NCI-H446 treated with DMSO at 0.1 percent for 48 hours (cell line): ENCODE results near the gene LETM1.
"Not testable (repeated sequence)": the region's sequence is repeated elsewhere in the genome, so short reads cannot be mapped to it uniquely, and the experiment has no call there.

ENCODE experiments used
- DNase-seq: peaks from one replicate; lab custom pipeline; 2025; lab: John Stamatoyannopoulos, UW

The LETM1 gene

GRCh38 chr4:1851575-1852410, 4.2 kb downstream of the LETM1 start:
- no peak for DNase-seq

DNA sequence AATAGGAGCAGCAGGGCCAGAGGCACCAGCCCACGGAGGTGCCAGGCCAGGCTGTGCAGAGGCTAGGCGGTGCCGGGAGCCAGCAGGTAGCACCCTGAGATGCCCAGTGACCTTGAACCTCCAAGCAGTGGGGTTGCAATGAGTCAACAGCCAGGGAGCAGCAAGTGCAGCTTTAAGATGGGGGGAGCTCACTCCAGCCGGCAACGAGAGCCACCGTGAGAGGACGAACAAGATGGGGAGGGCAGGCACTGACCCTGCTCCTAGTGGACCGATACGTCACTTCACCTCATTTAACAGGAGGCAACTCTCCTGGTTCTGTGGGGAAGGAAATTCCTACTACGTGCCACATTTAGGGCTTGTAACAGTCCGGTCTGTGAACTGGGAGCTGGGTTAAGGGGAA, 4.8 kb downstream of the LETM1 start:
- no peak for DNase-seq

GRCh38 chr4:1850276-1850675, 5.7 kb downstream of the LETM1 start:
- DNase-seq = no peak

- no peak for DNase-seq
These were observed 9.4 kb downstream of the LETM1 start for GRCh38 chr4:1846580-1846979.

- not testable (repeated sequence) for DNase-seq
These were observed 11.3 kb downstream of the LETM1 start for GRCh38 chr4:1844618-1845017.

DNA sequence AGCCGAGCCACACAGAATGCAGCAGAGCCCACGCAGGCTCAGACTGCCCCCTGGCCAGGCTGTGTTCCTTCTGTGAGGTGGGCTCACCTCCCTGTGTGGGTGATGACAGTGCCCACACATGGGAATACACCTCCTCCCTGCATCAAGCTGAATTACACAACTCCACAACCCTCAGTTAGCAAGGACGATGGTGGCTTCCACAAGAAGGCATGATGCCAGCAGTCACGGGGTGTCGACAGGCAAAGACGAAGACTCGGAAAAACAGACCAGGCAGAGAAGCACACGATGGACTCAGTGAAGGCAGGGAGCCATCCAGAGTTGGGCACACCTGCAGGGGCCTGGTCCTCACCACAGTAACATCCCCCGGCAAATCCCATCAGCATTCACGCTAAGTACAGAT, 12.1 kb downstream of the LETM1 start:
- DNase-seq = no peak

DNA sequence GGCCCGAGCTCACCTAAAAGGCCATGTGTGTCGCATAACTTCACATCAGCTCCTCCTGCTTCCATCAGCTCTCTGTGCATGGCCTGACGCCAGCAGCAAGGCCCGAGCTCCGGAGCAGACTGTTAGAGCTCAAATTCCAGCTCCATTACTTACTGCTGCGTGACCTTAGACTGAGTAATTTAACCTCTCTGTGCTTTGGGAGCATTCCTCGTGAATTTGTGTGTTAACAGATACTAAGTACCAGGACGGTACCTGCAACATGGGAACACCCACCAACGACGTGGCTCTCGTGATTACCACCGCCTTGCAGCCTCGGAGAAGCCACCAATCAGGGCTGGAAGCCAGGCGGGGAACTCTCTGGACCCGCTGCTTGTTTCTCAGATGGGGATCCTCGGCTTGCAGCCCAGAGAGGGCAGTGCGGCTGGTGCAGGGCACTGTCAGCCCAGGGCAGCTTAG, 12.9 kb downstream of the LETM1 start:
- DNase-seq = no peak

DNA sequence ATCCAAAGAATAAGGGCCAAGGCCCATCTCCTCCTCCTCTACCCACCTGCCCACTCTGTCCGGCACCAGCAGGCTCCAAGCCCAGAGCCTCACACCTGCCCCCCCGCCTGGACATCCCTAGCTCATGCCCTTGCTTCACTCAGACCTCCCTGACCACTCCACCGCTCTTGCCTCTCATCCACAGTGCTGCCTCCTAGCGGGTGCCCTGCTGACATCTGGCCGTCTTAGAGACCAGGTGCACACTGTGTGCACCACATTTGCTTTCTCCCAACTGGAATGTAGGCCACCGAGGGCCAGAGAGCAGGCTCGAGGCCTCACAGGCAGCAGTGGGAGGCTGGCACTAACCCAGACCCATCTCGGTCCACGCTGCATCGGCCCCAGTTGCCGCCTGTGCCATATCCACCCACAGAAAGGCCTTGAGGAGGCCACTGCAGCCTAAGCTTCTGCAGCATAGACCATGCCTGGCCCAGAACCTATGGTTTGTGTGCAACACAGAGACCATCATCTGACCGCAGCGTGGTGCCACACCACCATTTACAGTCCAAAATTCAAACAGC, 13.5 kb downstream of the LETM1 start:
- DNase-seq = no peak

- no peak for DNase-seq
These were observed 14.1 kb downstream of the LETM1 start for GRCh38 chr4:1841887-1842210.

- no peak for DNase-seq
These were observed 14.6 kb downstream of the LETM1 start for GRCh38 chr4:1841201-1841886.

DNA sequence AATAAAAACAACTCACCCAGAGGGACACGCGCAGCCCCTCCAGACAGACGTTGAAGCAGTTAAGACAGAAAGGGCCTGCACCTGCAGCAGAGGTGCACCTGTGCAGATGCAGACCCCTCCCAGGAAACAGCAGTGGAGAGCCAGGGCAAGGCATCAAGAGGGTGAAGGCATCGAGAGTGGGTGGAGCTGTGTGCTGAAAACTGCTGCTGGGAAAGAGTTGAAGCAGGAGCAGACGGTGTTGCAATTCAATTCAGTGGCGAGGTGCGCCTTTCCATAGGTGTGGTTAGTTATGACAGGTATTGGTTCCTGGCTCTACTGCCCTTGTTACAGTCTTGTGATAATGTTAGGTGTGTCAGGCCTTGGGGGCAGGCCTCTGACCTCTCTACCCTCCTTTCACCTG, 16.7 kb downstream of the LETM1 start:
- no peak for DNase-seq

- DNase-seq = no peak
These were observed 18.9 kb downstream of the LETM1 start for GRCh38 chr4:1837069-1837468.

DNA sequence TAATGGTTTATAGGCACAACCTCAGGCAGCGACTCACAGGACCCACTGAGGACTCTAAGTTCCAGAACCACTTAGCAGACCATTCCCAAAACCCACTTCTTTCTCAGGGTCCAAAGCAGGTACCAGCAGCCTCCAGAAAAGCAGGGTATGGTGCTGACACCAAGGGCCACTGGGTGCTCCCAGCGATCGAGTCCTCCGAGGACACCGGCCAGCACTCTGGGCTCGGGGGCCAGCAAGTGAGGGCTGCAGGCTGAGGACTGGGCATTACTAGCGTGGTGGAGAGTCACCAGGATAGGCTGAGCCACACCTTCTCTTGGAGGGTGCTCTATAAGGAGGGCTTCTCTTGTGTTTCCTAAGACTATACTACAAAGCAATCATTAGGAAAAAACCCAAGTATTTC, 19.3 kb downstream of the LETM1 start:
- DNase-seq = no peak

DNA sequence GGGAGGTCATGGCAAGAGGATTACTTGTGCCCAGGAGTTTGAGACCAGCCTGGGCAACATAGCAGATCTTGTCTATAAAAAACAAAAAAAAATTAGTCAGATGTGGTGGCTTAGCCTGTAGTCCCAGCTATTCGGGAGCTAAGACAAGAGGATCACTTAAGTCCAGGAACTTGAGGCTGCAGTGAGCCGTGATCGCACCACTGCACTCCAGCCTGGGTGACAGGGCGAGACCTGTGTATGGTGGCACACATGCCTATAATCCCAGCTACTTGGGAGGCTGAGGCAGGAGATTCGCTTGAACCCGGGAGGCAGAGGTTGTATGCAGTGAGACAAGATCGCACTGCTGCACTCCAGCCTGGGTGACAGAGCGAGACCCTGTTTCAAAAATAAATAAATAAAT, 20.1 kb downstream of the LETM1 start:
- not testable (repeated sequence) for DNase-seq

DNA sequence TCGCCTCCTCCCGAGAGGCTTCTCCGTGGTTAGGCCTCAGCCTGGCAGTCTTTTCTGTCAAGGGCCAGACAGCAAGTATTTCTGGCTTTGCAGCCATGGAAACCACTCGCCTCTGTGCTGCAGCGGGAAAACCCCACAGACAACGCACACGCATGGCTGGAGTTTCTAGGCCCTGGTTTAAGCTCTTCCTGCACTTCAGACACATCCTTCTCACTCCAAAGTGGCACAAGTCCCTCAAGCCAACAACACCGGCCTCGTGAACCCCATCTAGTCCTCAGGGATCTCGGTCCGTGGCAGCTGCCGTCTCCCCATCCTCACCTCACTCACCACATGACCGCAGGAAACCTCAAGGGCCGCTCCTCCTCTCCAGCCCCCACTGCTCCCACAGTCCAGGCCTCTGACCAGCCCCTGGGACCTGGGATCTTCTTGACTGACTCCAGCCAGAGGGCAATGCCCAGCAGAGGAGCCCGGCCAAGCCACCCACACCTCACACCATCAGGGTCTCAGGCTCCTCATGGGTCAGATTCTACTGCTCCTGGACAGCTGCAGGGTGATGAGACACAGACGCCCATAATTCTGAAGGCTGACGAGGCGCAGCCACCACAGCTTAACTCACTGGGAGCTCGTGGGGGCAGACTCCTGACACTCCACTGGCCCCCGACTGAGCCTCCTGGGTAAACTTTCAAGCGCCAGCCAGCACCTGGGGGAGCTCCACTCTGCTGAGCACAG, 21.7 kb downstream of the LETM1 start:
- no peak for DNase-seq

DNA sequence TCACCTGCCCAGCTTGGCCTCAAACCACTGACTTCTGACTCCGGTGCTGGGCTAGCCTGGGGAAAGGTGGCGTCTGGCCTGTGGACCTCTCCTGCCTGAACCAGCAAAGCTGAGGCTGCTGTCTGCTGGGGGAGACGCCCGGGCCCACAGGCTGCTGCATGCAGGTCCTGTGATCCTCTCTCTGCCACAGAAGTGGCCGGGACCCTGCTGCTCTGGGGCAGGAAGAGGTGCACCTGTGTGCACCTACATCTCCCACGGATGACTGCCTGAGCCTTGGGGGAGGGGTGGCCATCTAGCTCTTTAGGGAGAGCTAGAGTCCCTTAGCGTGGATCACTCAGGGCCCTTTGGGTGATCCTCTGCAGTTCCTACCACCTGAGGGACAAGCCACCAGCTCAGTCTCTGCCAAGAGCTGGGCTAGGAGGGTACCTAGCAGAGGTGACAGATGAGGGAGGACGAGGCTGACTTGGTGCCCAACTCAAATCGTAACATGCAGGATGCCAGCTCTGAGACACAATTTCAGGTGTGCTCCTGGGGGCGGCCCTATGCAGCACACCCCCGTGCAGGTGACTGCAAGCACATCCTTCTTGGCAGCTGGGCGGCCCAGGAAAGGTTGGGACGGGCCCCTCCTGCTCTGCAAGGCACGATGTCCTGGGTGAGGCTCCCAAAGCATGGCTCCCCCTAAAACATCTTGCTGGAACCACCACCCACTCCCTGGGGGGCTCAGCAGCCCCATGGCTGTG, 22.5 kb downstream of the LETM1 start:
- DNase-seq = no peak

- no peak for DNase-seq
These were observed 23.3 kb downstream of the LETM1 start for GRCh38 chr4:1832690-1833089.

GRCh38 chr4:1831331-1831730, 24.6 kb downstream of the LETM1 start:
- DNase-seq = no peak

GRCh38 chr4:1830642-1831228, 25.2 kb downstream of the LETM1 start:
- DNase-seq = no peak

DNA sequence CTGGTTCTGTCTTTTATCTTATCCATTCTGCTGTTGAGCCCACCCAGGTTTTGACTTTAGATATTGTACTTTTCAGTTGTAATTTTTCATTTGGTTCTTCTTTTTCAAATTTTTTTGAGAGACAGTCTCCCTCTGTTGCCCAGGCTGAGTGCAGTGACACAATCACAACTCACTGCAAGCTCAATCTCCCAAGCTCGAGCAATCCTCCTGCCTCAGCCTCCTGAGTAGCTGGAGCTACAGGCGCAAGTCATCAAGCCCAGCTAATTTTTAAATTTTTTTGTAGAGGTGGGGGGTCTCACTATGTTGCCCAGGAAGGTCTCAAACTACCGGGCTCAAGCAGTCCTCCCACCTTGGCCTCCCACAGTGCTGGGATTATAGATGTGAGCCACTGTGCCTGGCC, 25.7 kb downstream of the LETM1 start:
- DNase-seq = no peak

DNA sequence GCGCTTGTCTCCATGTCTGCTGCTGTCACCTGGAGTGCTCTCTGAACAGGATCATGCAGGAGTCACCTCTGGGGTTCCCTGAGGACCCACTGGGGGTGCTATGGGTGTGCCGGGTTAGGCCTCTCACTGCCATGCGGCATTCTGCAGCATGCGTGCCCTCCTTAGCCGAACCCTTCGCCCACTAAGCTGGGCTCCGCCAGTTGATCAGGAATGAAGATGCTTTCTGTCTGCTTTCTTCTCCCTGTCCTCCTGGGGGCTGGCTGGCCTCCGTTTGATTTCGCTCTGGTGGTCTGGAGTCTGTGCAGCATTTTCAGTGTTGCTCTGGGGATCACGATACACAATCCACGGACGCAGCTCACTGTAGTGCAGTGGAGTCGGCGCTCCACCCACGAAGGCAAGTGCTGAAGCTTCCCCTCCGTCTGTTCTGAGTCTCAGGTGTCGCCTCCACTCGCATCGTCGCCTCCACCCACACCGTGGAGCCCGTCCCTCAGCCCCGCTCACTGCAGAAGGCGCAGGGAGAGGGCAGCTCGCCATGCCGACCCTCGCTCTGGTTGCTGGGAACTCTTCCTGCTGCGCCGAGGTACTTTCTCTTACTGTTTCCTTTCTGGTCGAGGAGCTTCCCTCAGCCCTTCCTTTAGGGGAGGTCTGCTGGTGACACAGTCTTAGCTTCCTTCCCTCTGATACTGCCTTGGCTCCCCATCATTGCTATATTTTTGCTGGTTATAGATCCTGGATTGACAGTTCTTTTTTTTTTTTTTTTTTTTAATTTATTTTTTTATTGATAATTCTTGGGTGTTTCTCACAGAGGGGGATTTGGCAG, 29.2 kb downstream of the LETM1 start:
- DNase-seq = no peak
